Kidney capillary endothelial cell (primary cell): ENCODE results near the gene CACNG7.

ENCODE experiments used
- DNase-seq: peaks from one replicate; pipeline ENCODE4 v3.0.0-alpha.2; 2018; ENCODE audit warnings: low spot score

CACNG7 gene

DNA sequence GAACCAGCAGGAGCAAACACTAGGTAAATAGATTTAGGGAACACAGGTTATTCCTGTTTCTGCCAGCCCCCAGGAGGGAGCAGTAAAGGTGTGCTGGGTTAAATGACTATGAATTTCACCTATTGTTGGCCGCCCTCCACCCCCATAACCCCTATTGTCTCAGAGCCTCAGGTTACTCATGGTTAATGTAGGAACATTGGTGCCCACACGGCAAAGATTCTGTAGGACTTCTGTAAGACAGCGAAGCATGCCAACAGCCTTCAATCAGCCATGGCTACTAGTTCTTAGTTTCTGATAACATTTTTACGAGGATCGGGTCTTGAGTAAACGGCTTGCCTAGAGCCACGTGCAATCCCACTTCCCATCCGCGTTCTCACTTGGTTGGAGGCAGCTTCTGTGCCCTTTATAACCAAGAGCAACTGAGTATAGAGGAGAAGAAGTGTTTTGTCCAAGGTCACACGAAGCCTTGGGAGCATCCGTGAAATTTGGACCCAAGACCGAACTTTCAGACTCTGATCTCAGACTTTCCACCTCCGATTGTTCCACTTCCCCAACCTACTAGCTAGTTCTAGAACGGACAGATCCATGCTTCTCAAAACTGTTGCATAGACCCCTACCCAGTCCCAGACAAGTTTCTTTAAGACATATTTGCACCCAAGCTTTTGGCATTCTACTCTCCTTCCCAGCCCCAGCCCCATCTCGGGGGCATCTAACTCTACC, 48.5 kb downstream of the CACNG7 start:
- no peak for DNase-seq

DNA sequence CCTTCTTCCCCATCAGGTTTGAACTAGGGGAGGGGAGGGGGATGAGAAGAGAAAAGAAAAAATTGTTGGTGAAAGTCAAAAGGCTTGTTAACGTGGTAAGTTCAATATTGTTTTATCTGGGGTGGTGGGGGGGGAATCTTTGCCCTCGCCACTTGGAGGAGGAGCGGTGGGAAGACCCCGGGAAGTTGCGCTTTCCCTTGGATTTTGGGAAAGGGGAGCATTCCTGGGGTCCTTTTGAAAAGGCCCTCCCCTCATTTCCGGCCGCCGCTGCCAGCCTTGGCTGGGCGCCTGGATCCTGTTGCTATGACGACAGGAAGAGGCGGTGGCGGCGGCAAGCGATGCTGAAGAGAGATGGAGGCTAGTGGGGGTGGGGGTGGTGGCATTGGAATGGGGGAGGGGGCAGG, 49.1 kb downstream of the CACNG7 start:
- DNase-seq = peak; percentile 41

GRCh38 chr19:53958823-53959757, 50.0 kb downstream of the CACNG7 start:
- DNase-seq = no peak

DNA sequence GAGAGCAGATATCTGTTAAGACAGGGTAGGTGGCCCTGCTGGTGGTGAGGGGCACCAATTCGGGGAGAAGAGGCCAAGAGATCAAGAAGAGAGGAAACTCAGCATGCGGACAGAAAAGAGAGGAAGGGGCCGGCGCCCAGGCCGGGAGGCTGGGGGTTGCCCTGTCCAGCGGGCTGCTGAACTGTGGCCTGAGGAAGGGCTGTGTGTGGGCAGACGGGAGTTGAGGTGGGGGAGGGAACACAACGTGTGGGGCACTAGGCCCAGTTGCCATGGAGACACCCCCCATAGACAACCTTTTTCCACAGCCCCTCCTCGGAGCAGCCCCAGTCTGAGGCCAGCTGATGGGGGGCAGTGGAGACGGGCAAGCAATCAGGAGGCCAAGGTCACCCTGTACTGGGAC, 51.1 kb downstream of the CACNG7 start:
- no peak for DNase-seq

DNA sequence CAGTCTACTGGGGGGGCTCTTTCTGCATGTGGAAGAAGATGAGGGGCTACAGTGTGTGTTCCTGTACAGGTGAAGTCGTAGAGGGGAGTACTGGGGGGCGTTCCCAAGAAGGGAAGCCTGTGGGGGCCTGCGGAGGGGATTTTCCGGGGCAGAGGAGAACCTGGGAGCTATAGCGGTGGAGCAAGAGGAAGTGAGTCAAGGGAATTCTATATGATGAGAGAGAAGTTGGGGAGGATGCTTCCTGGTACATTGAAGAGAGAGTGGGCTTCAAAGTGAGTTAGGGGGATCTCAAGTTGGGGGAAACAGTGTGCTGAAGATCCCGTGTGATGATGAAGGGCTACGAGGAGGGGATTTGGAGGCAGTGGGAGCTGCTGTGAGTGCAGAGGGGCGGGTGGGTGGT, 51.8 kb downstream of the CACNG7 start:
- no peak for DNase-seq

DNA sequence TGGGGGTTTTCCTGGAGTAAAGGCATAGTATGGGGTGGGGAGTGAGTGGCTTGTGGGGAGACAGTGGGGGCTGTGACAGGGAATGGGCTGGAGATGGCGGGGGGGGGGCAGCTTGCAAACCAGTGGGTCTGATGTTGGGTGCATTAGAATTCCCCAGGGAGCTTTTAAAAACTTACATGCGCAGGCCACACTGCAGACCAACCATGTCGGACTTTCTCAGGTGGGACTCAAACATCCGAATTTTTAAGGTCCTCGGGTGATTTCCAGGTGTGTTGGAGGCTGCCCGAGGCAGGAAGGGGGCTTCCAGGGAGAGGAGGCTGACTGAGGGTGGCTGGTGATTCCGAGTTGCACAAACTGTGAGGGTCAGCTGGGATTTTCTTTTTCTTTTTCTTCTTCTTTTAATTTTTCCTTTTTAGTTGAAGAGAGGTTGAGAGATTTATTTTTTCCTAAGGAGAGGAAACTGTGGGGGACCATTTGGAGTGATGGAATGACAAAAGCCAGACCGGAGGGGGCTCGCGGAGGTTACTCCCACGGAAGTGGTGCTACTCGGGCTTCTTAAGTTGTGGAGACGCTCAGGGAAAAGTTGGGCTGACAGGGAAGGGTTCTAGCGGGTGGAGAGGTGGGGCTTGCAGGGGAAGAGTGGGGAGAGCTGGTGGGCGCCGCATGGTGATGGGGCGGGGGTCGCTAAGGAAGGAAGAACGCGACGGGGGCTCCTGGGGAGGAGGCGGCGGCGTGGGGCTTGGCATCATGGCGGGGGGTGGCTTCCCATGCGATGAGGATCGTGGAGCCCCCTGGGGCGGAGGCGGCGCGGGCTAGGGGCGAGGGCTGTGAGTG, 52.7 kb downstream of the CACNG7 start:
- DNase-seq = peak; percentile 29

GRCh38 chr19:53962887-53963431, 53.9 kb downstream of the CACNG7 start, which contains the start of gene CACNG8:
Gene CACNG8, plus strand, starts transcription at chr19:53962937.
- no peak for DNase-seq

DNA sequence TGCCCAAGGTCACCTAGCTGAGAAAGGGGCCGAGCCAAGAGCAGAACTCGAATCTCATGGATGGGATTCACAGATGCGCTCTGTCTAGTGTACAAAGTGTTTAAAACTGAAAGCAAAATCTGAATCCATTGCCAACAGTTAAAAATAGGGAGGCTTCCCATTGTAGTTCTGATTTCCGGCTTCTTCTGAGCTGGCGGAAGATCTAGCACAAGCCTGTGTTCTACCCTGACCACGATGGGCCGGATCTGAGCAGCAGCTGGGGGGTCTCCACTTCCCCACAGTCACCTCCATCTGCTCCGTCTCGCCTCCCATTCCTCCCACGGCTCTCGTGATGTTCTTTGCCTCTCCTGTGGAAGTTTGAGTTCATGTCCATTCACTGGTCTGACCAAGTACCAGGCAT, 56.0 kb downstream of the CACNG7 start:
- no peak for DNase-seq

DNA sequence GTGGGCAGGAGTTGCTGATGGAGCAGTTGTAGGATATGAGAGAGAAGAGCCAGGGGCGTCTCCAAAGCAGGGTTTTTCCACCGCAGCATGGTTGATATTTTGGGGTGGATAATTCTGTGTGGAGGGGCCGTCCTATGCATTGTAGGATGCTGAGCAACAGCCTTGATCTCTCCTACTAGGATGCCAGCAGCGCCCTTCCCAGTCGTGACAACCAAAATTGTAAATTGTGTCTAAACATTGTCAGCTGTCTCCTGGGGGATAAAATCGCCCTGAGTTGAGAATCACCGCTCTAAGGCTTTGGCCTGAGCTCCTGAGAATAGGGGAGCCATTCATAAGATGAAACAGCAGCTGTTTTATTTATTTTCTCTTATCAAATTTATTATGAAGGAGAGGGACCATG, 57.9 kb downstream of the CACNG7 start:
- no peak for DNase-seq

DNA sequence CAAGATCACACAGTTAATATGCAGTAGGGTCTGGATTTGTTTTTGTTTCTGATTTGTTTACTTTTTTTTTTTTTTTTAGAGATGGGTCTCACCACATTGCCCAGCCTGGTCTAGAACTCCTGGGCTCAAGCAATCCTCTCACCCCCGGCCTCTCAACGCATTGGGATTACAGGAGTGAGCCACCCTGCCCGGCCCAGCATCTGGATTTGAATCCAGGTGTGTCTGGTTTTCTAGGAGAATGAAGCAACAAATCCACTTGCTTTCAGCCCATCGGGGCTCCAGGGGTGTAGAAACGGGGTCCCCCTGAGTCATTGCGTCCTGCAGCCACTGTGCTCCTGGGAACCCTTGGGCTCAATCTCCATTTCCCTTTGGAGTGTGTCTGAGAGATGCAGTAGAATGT, 60.3 kb downstream of the CACNG7 start:
- no peak for DNase-seq

DNA sequence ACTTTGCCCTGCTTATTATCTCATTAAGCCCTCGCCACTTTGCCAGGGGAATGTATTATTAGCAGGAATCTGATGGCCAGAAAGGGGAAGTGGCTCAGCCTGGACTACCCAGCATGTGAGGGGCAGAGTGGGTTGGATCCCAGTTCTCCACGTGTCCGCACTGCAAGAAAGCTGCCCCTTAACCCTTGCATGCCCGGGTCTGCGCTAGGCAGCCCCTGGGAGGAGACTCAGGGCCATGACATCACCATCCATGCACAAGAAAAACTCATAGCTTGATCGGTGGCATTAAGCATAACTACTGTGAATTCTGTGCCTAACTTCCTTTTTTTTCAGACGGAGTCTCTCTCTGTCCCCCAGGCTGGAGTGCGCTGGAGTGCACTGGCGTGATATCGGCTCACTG, 62.6 kb downstream of the CACNG7 start:
- DNase-seq = no peak

DNA sequence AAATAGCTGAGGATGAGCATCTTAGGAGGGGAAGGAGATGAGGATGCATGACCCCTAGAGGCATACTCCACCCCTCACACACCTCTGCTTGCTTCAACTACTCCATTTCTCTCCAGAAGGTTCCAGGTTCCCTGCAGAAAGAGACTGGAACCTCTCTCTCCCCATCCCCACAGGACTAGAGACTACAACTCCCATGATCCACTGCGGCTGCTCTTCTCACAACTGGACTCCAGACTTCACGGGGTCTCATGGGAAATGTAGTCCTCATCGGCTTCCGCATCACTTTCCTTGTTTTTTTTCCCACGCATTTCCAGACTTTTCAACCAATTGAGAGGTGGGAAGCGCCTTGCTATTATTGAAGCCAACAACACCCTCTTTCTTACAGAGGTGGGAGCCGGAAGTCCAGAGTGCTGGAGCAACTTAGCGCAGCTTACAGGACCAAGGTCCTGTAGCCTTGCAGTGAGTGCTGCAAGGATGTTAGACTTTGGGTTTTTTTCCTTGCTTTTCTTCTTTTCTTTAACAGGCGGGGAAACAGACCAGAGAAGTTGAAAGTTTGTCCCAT, 68.4 kb downstream of the CACNG7 start:
- peak; percentile 85 for DNase-seq

DNA sequence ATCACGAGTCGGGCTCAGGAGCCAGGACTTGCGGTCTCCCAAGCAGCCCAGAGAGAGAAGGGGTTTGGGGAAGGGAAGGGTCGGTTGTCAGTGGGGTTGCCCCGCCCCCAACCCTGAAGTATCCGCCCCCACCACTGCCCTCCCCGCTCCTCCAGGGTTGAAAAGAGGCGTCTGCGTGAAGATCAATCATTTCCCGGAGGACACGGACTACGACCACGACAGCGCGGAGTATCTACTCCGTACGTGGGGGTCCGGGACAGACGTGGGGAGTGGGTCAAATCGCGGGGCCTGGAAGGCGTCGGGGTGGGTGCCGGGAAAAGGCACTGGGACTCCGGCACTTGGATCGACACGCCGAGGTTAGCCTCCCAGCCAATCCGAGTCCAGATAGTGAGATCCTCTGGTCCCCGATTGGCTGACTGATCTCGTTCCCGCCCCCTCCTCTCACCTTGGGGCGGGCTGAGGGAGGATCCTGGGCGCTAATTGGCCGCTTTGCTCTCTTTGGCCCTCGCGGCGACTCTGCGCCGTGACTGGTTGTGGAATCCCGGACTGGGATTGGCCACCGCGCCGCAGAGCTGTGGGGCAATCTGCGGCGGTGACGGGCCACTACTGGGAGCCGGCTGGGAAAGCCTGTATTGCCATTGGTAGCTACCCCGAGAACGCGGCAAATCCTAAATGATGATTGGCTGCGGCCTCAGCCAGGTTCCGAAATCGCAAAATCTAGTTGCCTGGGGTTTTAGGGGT, 69.1 kb downstream of the CACNG7 start:
- peak; percentile 94 for DNase-seq

- no peak for DNase-seq
These were observed 70.1 kb downstream of the CACNG7 start for GRCh38 chr19:53978975-53979801.

GRCh38 chr19:53980539-53981375, 71.7 kb downstream of the CACNG7 start:
- DNase-seq = peak; percentile 57

DNA sequence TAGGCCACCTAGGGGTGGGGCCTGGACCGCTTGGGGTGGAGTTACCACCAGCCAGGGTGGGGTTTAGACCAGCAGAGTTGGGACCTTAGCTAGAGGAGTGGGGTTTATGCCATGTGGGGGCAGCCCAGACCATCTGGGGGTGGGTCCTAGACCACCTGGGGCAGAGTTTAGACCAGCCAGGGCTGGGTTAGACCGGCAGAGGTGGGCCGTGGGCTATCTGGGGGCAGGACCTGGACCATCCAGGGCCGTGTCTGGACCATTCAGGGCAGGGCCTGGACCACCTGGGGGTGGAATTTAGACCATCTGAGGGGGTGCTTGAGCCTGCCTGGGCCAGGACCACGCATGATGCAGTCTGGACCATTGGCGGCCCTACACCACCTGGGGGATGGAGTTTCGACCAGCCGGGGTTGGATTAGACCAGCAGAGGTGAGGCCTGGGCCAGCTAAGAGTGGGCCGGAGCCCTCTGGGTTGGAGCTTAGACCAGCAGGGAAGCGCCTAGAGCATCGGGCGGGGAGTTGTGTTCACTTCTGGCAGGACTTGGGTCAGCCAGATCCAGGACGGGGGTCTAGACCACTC, 72.4 kb downstream of the CACNG7 start:
- no peak for DNase-seq

DNA sequence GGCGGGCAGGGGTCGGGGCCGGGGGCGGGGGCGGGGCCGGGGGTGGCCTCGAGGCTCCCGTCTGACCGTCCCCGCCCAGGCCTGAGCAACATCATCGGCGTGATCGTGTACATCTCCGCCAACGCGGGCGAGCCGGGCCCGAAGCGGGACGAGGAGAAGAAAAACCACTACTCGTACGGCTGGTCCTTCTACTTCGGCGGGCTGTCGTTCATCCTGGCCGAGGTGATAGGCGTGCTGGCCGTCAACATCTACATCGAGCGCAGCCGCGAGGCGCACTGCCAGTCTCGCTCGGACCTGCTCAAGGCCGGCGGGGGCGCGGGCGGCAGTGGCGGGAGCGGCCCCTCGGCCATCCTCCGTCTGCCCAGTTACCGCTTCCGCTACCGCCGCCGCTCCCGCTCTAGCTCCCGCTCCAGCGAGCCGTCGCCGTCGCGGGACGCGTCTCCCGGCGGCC, 72.9 kb downstream of the CACNG7 start:
- peak; percentile 34 for DNase-seq

DNA sequence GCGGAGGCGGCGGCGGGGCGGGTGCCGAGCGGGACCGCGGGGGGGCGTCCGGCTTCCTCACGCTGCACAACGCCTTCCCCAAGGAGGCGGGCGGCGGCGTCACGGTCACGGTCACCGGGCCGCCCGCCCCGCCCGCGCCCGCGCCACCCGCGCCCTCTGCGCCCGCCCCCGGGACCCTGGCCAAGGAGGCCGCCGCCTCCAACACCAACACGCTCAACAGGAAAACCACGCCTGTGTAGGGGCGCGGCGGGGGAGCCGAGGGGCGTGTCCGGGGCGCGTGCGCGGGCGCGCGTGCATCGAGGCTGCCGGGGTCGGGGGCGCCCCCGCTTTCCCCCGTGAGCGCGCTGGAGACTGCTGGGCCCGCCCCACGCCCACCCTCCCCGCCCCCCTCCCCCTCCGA, 73.5 kb downstream of the CACNG7 start:
- peak; percentile 31 for DNase-seq
